ENCODE results near the gene WDFY4. TPM values are rescaled to one million over a fixed set of nuclear protein-coding genes. Genes with fewer than 3 reads are reported as not detected.

The WDFY4 gene
- total RNA-seq, 4 donors from 2014 or later: 0.61 to 3.8 (median 0.88) TPM

- H3K27me3 ChIP-seq: peaks cover 0 to 11% (median 0%) of the 10 kb centered on the region in 4 donors
- WGBS, 2 donors: 75 to 89% methylated on average over 16 of the region's 18 CpGs
- TF ChIP-seq, protein P1, sequence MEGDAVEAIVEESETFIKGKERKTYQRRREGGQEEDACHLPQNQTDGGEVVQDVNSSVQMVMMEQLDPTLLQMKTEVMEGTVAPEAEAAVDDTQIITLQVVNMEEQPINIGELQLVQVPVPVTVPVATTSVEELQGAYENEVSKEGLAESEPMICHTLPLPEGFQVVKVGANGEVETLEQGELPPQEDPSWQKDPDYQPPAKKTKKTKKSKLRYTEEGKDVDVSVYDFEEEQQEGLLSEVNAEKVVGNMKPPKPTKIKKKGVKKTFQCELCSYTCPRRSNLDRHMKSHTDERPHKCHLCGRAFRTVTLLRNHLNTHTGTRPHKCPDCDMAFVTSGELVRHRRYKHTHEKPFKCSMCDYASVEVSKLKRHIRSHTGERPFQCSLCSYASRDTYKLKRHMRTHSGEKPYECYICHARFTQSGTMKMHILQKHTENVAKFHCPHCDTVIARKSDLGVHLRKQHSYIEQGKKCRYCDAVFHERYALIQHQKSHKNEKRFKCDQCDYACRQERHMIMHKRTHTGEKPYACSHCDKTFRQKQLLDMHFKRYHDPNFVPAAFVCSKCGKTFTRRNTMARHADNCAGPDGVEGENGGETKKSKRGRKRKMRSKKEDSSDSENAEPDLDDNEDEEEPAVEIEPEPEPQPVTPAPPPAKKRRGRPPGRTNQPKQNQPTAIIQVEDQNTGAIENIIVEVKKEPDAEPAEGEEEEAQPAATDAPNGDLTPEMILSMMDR (IDR thresholded peaks at IDR 0.05): no peak
- no peak for TF ChIP-seq POLR2A (IDR thresholded peaks at IDR 0.05)
- H3K4me3 ChIP-seq: no peak overlapping the region
- no peaks in the 10 kb centered on the region for H3K9me3 ChIP-seq
- no peak overlapping the region for H3K27ac ChIP-seq
- H3K36me3 ChIP-seq: no peaks in the 10 kb centered on the region
- intact Hi-C loops (cut with DNase I): no loop called here
- no peaks in the 10 kb centered on the region for H3K4me1 ChIP-seq
- no peak for DNase-seq
These were observed 134.3 kb downstream of the WDFY4 start for GRCh38 chr10:48818861-48819520.

DNA sequence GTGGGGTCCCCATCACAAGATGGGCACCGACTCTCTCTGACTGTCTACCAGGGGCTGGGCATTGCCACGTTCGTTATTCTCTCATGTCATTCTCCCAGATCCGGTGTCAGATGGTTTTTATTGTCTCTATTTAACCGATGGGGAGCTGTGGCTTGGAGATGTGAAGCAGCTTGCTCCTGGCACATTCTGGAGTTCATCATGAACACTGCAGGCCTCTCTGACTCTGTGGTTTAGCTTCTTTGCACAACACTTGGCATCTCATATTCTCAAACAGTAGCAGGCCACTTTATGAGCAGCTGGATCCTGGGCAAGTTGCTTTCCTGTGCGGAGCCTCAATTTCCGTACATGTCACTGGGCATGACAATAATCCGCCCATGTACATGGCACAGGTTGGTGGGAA, 135.1 kb downstream of the WDFY4 start:
- H3K9me3 ChIP-seq: no peaks in the 10 kb centered on the region
- no peak overlapping the region for H3K27ac ChIP-seq
- intact Hi-C loops (cut with DNase I): no loop called here
- H3K4me1 ChIP-seq: no peaks in the 10 kb centered on the region
- 78 to 100% methylated on average over 3 to 8 of the region's 8 CpGs for WGBS, 2 donors
- no peaks in the 10 kb centered on the region for H3K36me3 ChIP-seq
- H3K4me3 ChIP-seq: no peak overlapping the region
- no peak for TF ChIP-seq POLR2A (IDR thresholded peaks at IDR 0.05)
- TF ChIP-seq, protein P1 (IDR thresholded peaks at IDR 0.05): no peak
- no peak for DNase-seq
- H3K27me3 ChIP-seq: peaks cover 0 to 6% (median 0%) of the 10 kb centered on the region in 4 donors

- no peak overlapping the region for H3K27ac ChIP-seq
- no peak overlapping the region for H3K4me3 ChIP-seq
- no peaks in the 10 kb centered on the region for H3K36me3 ChIP-seq
- no peak for TF ChIP-seq POLR2A (IDR thresholded peaks at IDR 0.05)
- TF ChIP-seq, protein P1 (IDR thresholded peaks at IDR 0.05): no peak
- intact Hi-C loops (cut with DNase I): no loop called here
- H3K27me3 ChIP-seq: peaks cover 0 to 6% (median 0%) of the 10 kb centered on the region in 4 donors
- no peak for DNase-seq
- H3K4me1 ChIP-seq: no peaks in the 10 kb centered on the region
- 88 to 100% methylated on average over 1 of the region's 9 CpGs for WGBS, 2 donors
- H3K9me3 ChIP-seq: no peaks in the 10 kb centered on the region
These were observed 135.6 kb downstream of the WDFY4 start for GRCh38 chr10:48820231-48820630.

- H3K4me3 ChIP-seq: no peak overlapping the region
- H3K27ac ChIP-seq: no peak overlapping the region
- no peaks in the 10 kb centered on the region for H3K4me1 ChIP-seq
- 71 to 88% methylated on average over 5 to 8 of the region's 10 CpGs for WGBS, 2 donors
- H3K36me3 ChIP-seq: no peaks in the 10 kb centered on the region
- DNase-seq: no peak
- intact Hi-C loops (cut with DNase I): no loop called here
- H3K9me3 ChIP-seq: no peaks in the 10 kb centered on the region
- TF ChIP-seq, protein P1 (IDR thresholded peaks at IDR 0.05): no peak
- TF ChIP-seq POLR2A (IDR thresholded peaks at IDR 0.05): no peak
- H3K27me3 ChIP-seq: peaks cover 0 to 6% (median 0%) of the 10 kb centered on the region in 4 donors
These were observed 136.0 kb downstream of the WDFY4 start for GRCh38 chr10:48820699-48821098.

DNA sequence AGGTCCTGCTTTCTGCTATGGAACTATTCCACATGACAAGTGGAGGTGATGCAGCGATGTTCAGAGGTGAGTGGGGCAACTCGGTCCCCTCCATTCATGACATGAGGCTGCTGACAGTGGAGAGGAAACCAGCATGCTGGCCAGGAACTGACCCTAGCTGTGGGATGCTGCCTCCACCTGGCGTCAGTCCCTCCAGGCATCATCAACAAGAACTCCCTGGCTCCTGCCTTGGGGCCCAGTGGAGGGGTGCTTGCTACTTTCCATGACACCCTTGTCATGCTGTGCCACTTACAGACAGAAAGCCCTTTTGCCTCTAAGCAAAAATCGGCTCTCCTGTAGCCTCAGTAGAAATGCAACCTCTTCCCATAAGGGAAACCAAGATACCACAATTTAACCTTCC, 136.4 kb downstream of the WDFY4 start:
- WGBS, 2 donors: 75 to 79% methylated on average over 2 to 4 of the region's 4 CpGs
- Histone ChIP-seq H3K27ac (no peak overlapping the region), H3K9me3 (no peaks in the 10 kb centered on the region), H3K4me1 (no peaks in the 10 kb centered on the region), H3K36me3 (no peaks in the 10 kb centered on the region), H3K27me3 (peaks cover 0 to 6% (median 0%) of the 10 kb centered on the region in 4 donors), H3K4me3 (no peak overlapping the region)
- no peak for DNase-seq
- intact Hi-C loops (cut with DNase I): no loop called here
- TF ChIP-seq, protein P1 (IDR thresholded peaks at IDR 0.05): no peak
- TF ChIP-seq POLR2A (IDR thresholded peaks at IDR 0.05): no peak
